Bronchial epithelial cell (primary cell): Measurements from ENCODE around the gene MCTP2. TPM values are rescaled to one million over a fixed set of nuclear protein-coding genes. Genes with fewer than 3 reads are reported as not detected.
A peak's percentile ranks its signal among the peaks of the same experiment; 100 is the strongest.

Source experiments
- DNase-seq: peaks from one replicate; pipeline ENCODE4 v3.0.0-alpha.2; 2010; ENCODE audit warnings: low read depth
- FAIRE-seq: peaks from 2 replicates; lab custom pipeline; 2011; peaks lifted over from hg19 to GRCh38; lab: Jason Lieb, UNC
- H3K27me3 ChIP-seq: 2 replicates; pipeline ENCODE4 v1.5.1; 2011; ENCODE audit warnings: low read length; ENCODE audit not compliant: control insufficient read depth, insufficient read depth
- H3K36me3 ChIP-seq: 2 replicates; pipeline ENCODE4 v1.5.1; 2011; ENCODE audit warnings: low read length; ENCODE audit not compliant: control insufficient read depth, insufficient read depth
- H3K4me3 ChIP-seq: 2 replicates; pipeline ENCODE4 v1.5.1; 2011; ENCODE audit warnings: mild to moderate bottlenecking, low read depth, low read length, control low read depth
- total RNA-seq: library from RNA; depleted of rRNA; stranded (reverse); fragments of >200 nt; gene quantifications from 2 replicates; pipeline ENCODE4 v1.2.1, GENCODE V29; 2014
- TF ChIP-seq, protein P1 (sequence below): IDR thresholded peaks from 2 replicates; pipeline ENCODE4 v1.5.1; 2011; ENCODE audit warnings: mild to moderate bottlenecking, moderate library complexity, low read length, control low read depth, inconsistent platforms; ENCODE audit not compliant: insufficient read depth, severe bottlenecking

The MCTP2 gene
- total RNA-seq, 1 donor from 2014 or later = 20.0 TPM

DNA sequence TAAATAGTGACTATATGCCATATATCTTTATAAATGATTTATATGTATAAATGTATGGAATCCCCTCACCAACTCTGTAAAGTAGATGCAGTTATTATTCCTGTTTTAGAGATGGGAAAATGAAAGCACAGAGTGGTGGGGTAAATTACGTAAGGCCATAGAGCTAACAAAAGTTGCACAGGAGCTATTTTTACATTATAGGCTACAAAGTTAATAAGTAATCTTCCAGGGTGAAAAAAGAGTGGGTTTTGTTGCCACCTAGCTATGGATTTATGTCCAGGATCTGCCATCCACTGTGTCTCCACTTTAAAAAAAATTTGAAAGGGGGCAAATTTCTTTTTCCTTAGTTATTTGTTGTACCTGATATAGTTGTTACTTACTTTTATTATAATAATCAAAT lies 235.7 kb downstream of the MCTP2 start:
- Histone ChIP-seq H3K27me3 (no peaks in the 10 kb centered on the region), H3K4me3 (no peak overlapping the region), H3K36me3 (no peaks in the 10 kb centered on the region)
- no peak for FAIRE-seq
- TF ChIP-seq, protein P1, sequence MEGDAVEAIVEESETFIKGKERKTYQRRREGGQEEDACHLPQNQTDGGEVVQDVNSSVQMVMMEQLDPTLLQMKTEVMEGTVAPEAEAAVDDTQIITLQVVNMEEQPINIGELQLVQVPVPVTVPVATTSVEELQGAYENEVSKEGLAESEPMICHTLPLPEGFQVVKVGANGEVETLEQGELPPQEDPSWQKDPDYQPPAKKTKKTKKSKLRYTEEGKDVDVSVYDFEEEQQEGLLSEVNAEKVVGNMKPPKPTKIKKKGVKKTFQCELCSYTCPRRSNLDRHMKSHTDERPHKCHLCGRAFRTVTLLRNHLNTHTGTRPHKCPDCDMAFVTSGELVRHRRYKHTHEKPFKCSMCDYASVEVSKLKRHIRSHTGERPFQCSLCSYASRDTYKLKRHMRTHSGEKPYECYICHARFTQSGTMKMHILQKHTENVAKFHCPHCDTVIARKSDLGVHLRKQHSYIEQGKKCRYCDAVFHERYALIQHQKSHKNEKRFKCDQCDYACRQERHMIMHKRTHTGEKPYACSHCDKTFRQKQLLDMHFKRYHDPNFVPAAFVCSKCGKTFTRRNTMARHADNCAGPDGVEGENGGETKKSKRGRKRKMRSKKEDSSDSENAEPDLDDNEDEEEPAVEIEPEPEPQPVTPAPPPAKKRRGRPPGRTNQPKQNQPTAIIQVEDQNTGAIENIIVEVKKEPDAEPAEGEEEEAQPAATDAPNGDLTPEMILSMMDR = no peak
- no peak for DNase-seq

DNA sequence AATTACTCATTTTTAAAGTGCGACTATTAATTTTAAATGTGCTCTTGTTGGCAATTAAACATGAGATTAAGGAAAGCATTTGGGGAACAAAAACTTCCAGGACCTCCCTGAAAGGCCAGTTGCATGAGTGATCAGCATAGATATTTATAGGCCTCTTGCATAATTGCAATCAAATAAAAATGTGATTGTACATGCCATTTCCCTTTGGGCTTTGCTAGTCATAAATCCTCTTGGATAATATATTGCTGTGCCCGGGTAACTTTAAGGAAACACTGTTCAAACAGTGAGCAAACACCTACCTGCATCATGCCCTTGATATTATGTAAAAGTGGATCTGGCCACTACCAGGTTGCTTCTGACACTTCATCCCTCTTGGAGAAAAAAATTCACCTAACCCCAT lies 239.1 kb downstream of the MCTP2 start:
- no peak overlapping the region for H3K4me3 ChIP-seq
- DNase-seq = peak; percentile 72
- TF ChIP-seq, protein P1 = no peak
- H3K36me3 ChIP-seq = no peaks in the 10 kb centered on the region
- no peak for FAIRE-seq
- no peaks in the 10 kb centered on the region for H3K27me3 ChIP-seq

DNA sequence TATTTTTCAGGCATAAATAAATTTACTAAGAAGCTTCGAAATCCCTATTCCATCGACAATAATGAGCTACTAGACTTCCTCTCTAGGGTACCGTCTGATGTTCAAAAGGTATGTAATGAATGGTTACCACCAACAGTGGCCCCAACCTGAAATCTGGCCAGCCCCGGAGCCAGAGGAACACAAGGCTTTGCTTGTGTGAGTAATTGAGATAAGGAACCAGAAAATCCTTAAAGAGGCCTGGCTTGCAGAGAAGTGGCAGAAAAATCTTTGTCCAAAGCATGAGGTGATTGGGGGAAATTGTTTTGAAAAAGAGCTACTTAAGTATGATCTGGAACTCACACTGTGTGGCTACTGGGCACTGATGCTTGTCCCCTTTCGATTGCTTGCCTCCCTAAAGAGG lies 245.3 kb downstream of the MCTP2 start:
- no peak overlapping the region for H3K4me3 ChIP-seq
- TF ChIP-seq, protein P1 = no peak
- FAIRE-seq (no peak), DNase-seq (no peak)
- no peaks in the 10 kb centered on the region for H3K27me3 ChIP-seq
- H3K36me3 ChIP-seq = peaks cover 4% of the 10 kb centered on the region

DNA sequence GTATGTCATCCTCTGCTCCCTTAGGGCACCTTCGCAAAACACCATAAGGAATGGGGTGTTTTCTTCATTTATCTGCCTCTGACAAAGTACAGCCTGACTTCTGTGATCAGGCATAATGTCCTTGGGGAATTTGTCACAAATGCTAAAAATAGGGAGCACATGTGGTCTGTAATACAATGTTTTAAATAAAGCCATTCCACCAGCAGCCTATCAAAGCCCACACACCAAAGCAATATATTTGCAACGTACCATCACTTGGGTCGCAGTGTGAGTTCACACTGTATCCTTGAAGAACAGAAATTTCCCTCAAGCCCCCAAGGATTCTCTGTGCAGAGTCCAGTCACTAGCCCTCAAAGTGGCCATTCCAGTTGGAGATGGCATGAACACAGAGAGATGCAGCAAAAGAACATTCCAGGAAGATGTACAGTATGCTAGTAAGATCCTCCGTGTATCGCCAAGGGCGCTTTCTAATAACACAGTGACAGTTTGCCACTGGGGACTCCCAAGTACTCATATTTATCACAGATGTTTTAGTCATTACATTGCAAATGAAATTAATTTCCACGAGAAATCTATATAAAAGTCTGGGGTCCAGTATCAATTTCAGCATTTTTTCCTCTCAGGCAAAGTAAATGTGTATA lies 246.7 kb downstream of the MCTP2 start:
- Histone ChIP-seq H3K36me3 (peaks cover 4% of the 10 kb centered on the region), H3K27me3 (no peaks in the 10 kb centered on the region), H3K4me3 (no peak overlapping the region)
- TF ChIP-seq, protein P1 = no peak
- no peak for DNase-seq
- FAIRE-seq = no peak

DNA sequence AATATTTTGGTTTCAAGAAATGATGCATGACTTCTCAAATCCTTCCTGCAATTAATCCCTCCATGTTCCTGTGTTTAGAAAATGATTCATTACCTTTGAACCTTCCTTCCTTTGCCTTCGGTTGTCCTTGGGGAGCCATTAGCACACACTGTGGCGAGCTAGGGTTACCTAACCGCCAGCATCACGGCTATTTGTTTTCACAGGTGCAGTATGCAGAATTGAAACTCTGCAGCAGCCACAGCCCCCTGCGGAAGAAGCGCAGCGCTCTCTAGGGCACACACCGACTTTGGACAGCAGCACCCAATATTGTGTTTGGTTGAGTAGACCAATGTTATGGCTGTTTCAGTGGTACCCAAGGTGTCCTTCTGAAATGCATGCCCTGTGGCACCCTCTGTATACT lies 247.4 kb downstream of the MCTP2 start:
- H3K36me3 ChIP-seq = peaks cover 4% of the 10 kb centered on the region
- TF ChIP-seq, protein P1 = no peak
- FAIRE-seq (no peak), DNase-seq (no peak)
- no peaks in the 10 kb centered on the region for H3K27me3 ChIP-seq
- no peak overlapping the region for H3K4me3 ChIP-seq
